SHP77 (cell line): ENCODE measurements around the gene LMTK2.

ENCODE experiments used
- DNase-seq, 2 experiments: peaks; one replicate each; lab custom pipeline; 2025; lab: John Stamatoyannopoulos, UW

The LMTK2 gene

GRCh38 chr7:98234429-98235147, 127.9 kb downstream of the LMTK2 start:
- no peak for DNase-seq

GRCh38 chr7:98235901-98236300, 129.2 kb downstream of the LMTK2 start:
- DNase-seq: no peak

- no peak for DNase-seq
Measured at GRCh38 chr7:98236355-98237185, 129.9 kb downstream of the LMTK2 start.

- no peak for DNase-seq
Measured at GRCh38 chr7:98238076-98238475, 131.4 kb downstream of the LMTK2 start.

- DNase-seq: no peak
Measured at GRCh38 chr7:98238976-98239375, 132.3 kb downstream of the LMTK2 start.

- DNase-seq: peak in 1 of 2 experiments; percentile 25
Measured at GRCh38 chr7:98240961-98241673, 134.5 kb downstream of the LMTK2 start.

- no peak for DNase-seq
Measured at GRCh38 chr7:98241674-98242241, 135.1 kb downstream of the LMTK2 start.

- DNase-seq: no peak
Measured at GRCh38 chr7:98242342-98242741, 135.7 kb downstream of the LMTK2 start.

- no peak for DNase-seq
Measured at GRCh38 chr7:98242934-98243333, 136.3 kb downstream of the LMTK2 start.

- no peak for DNase-seq
Measured at GRCh38 chr7:98244871-98245270, 138.2 kb downstream of the LMTK2 start.

GRCh38 chr7:98248156-98248555, 141.5 kb downstream of the LMTK2 start:
- no peak for DNase-seq

GRCh38 chr7:98249106-98249505, 142.4 kb downstream of the LMTK2 start:
- no peak for DNase-seq

GRCh38 chr7:98250789-98251188, 144.1 kb downstream of the LMTK2 start:
- DNase-seq: peak in 1 of 2 experiments; percentile 19

GRCh38 chr7:98251231-98251600, 144.6 kb downstream of the LMTK2 start:
- no peak for DNase-seq

GRCh38 chr7:98251601-98252424, 145.2 kb downstream of the LMTK2 start, which contains the start of gene TECPR1:
Gene TECPR1 (minus strand): TSS chr7:98252232. CDS start chr7:98246146, 6,086 bp downstream.
- peak; percentile 77 to 86 for DNase-seq

- no peak for DNase-seq
Measured at GRCh38 chr7:98252425-98253054, 145.9 kb downstream of the LMTK2 start.

GRCh38 chr7:98254516-98254915, 147.9 kb downstream of the LMTK2 start:
- no peak for DNase-seq

- no peak for DNase-seq
Measured at GRCh38 chr7:98254951-98255610, 148.4 kb downstream of the LMTK2 start.

- no peak for DNase-seq
Measured at GRCh38 chr7:98256431-98256830, 149.8 kb downstream of the LMTK2 start.

GRCh38 chr7:98257701-98258100, 151.0 kb downstream of the LMTK2 start:
- DNase-seq: no peak
